Fibroblast of lung (primary cell): ENCODE results near the gene MBOAT1. TPM values are rescaled to one million over a fixed set of nuclear protein-coding genes. Genes with fewer than 3 reads are reported as not detected.

ENCODE experiments used
- DNase-seq, 2 donors: peaks; one replicate each; pipeline versions ENCODE4 v3.0.0 to v3.0.0-alpha.2; 2010; ENCODE audit warnings: low read depth in 2 of 2
- H2AFZ ChIP-seq: 2 replicates; pipeline ENCODE4 v1.5.1; 2012; ENCODE audit warnings: low read length, control low read depth, inconsistent platforms
- H3K27ac ChIP-seq: 2 replicates; pipeline ENCODE4 v1.5.1; 2011; ENCODE audit warnings: low read length, control low read depth; ENCODE audit not compliant: insufficient read depth
- H3K27me3 ChIP-seq: 2 replicates; pipeline ENCODE4 v1.5.1; 2011; ENCODE audit warnings: mild to moderate bottlenecking, low read length; ENCODE audit not compliant: control insufficient read depth, insufficient read depth
- H3K36me3 ChIP-seq: 2 replicates; pipeline ENCODE4 v1.5.1; 2011; ENCODE audit warnings: low read length; ENCODE audit not compliant: control insufficient read depth, insufficient read depth
- H3K4me1 ChIP-seq: 2 replicates; pipeline ENCODE4 v1.5.1; 2011; ENCODE audit warnings: low read length; ENCODE audit not compliant: control insufficient read depth, insufficient read depth; ENCODE audit errors: extremely low read depth
- H3K4me2 ChIP-seq: 2 replicates; pipeline ENCODE4 v1.5.1; 2011; ENCODE audit warnings: low read length, control low read depth; ENCODE audit not compliant: insufficient read depth; ENCODE audit errors: extremely low read depth
- H3K4me3 ChIP-seq, 4 experiments: fragments of 200-600 bp in 1 of 4; sonication (generic) in 1 of 4; replicated peaks in 1 of 4; 2 replicates each; pipeline ENCODE4 v1.5.1; 2011 to 2016; ENCODE audit warnings: low read length in 4 of 4, low read depth in 3 of 4, mild to moderate bottlenecking in 3 of 4, control low read depth in 2 of 4, inconsistent platforms in 1 of 4, mixed read lengths in 1 of 4; ENCODE audit not compliant: insufficient read depth in 1 of 4; ENCODE audit errors: control extremely low read depth in 1 of 4
- H3K79me2 ChIP-seq: 2 replicates; pipeline ENCODE4 v1.5.1; 2012; ENCODE audit warnings: mild to moderate bottlenecking, low read length, inconsistent platforms; ENCODE audit not compliant: control insufficient read depth, insufficient read depth
- H3K9ac ChIP-seq: 2 replicates; pipeline ENCODE4 v1.5.1; 2011; ENCODE audit warnings: mild to moderate bottlenecking, low read length, control low read depth; ENCODE audit not compliant: insufficient read depth
- H3K9me3 ChIP-seq: 2 replicates; pipeline ENCODE4 v1.5.1; 2012; ENCODE audit warnings: low read depth, low read length; ENCODE audit not compliant: control insufficient read depth, insufficient read depth
- H4K20me1 ChIP-seq: 2 replicates; pipeline ENCODE4 v1.5.1; 2011; ENCODE audit warnings: low read length; ENCODE audit not compliant: control insufficient read depth, insufficient read depth; ENCODE audit errors: extremely low read depth
- CTCF ChIP-seq, 2 donors: IDR thresholded peaks in 1 of 2; conservative IDR thresholded peaks in 1 of 2; 1 replicate in 1 of 2; 2 replicates in 1 of 2; pipeline ENCODE4 v1.5.1; 2011 to 2012; ENCODE audit warnings: low read length in 2 of 2, control low read depth in 1 of 2, inconsistent platforms in 1 of 2, low read depth in 1 of 2, mild to moderate bottlenecking in 1 of 2
- EZH2 ChIP-seq: IDR thresholded peaks from 2 replicates; pipeline ENCODE4 v1.5.1; 2012; ENCODE audit warnings: low read length, control low read depth, mild to moderate bottlenecking; ENCODE audit errors: missing control alignments
- polyA plus RNA-seq, 2 donors: library from polyadenylated mRNA; depleted of rRNA in 1 of 2; stranded (reverse) in 1 of 2; unstranded in 1 of 2; fragments of >200 nt; gene quantifications; 2 replicates each; pipeline ENCODE4 v1.2.1, GENCODE V29; 2011 to 2012; ENCODE audit warnings: missing spikeins in 1 of 2
- total RNA-seq: library from RNA; depleted of rRNA; stranded (reverse); fragments of >200 nt; gene quantifications from 2 replicates; pipeline ENCODE4 v1.2.1, GENCODE V29; 2014

The MBOAT1 gene
- total and polyA plus RNA-seq, 2 donors (not counting 1 experiment from before 2014, with no cell fraction given) = 3.1 to 6.6 TPM

DNA sequence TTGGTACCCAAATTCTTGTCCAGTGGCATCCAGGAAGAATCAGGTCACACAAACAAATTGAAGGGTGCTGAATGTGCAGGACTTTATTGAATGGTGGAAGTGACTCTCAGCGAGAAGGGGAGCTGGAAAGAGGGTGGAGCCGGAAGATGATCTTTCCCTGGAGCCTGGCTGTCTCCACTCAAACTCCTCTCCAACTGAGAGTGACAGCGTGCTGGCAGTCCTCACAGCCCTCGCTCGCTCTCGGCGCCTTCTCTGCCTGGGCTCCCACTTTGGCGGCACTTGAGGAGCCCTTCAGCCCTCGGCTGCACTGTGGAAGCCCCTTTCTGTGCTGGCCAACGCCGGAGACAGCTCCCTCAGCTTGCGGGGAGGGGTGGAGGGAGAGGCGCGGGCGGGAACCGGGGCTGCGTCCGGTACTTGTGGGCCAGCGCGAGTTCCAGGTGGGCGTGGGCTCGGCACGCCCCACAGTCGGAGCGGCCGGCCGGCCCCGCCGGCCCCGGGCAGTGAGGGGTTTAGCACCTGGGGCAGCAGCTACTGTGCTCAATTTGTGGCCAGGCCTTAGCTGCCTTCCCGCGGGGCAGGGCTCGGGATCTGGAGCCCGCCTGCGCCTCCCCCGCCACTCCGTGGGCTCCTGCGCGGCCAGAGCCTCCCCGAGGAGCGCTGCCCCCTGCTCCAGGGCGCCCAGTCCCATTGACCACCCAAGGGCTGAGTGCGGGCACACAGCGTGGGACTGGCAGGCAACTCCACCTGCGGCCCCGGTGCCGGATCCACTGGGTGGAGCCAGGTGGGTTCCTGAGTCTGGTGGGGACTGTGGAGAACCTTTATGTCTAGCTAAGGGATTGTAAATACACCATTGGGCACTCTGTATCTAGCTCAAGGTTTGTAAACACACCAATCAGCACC, 26.7 kb upstream of the MBOAT1 start:
- no peak for DNase-seq
- Histone ChIP-seq H3K27ac (no peak overlapping the region), H3K4me2 (no peak overlapping the region), H3K4me3 (no peak overlapping the region), H3K4me1 (no peaks in the 10 kb centered on the region), H3K79me2 (no peaks in the 10 kb centered on the region), H3K27me3 (no peaks in the 10 kb centered on the region), H4K20me1 (no peaks in the 10 kb centered on the region), H2AFZ (no peak overlapping the region), H3K9ac (no peak overlapping the region), H3K36me3 (no peaks in the 10 kb centered on the region), H3K9me3 (no peaks in the 10 kb centered on the region)
- TF ChIP-seq CTCF (conservative IDR thresholded peaks at IDR 0.05 in 1 of 2, IDR thresholded peaks at IDR 0.05 in 1 of 2; ENCODE audit: low read depth in 1 of 2, low read length in 2 of 2) (no peak), EZH2 (no peak)

DNA sequence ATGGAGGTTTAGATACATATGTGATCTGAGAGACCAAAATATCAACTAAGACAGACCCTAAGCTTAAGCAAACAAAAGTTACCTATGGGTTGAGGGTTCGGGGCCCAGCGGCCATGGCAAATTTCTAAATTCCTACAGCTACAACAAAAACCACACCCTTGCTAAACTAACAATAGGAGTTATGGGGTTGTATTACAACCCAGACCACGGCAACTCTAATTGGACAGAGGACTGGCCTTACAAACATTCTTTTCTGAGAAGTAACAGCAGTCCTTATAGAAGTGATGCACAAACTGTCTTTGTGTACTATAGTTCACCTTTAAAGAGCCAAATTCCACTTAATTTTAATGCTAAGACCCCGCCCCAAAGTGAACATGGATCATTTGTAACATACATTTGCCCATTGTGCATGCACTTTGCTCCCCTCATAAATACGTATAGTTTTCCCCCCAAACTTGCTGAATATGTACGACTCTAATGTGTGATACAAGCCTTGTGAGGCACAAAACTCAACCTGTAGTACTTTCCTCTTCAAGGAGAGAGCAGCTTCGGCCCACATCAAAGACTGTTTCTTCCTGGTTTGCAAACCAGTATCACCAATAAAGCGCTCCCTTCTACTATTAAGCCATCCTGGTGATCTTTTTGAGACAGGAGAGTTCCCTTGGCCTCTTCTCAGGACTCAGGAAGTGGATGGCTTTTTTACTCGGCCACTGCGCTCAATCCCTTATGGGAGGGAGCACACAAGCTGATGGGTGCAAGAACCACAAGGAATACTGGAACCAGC, 25.6 kb upstream of the MBOAT1 start:
- no peak for TF ChIP-seq EZH2
- no peaks in the 10 kb centered on the region for H3K9me3 ChIP-seq
- no peaks in the 10 kb centered on the region for H3K36me3 ChIP-seq
- H3K27ac ChIP-seq = no peak overlapping the region
- no peak overlapping the region for H3K4me3 ChIP-seq
- H3K4me1 ChIP-seq = no peaks in the 10 kb centered on the region
- no peak overlapping the region for H3K9ac ChIP-seq
- no peak overlapping the region for H3K4me2 ChIP-seq
- no peak overlapping the region for H2AFZ ChIP-seq
- no peaks in the 10 kb centered on the region for H3K79me2 ChIP-seq
- no peaks in the 10 kb centered on the region for H4K20me1 ChIP-seq
- H3K27me3 ChIP-seq = no peaks in the 10 kb centered on the region
- DNase-seq = no peak

DNA sequence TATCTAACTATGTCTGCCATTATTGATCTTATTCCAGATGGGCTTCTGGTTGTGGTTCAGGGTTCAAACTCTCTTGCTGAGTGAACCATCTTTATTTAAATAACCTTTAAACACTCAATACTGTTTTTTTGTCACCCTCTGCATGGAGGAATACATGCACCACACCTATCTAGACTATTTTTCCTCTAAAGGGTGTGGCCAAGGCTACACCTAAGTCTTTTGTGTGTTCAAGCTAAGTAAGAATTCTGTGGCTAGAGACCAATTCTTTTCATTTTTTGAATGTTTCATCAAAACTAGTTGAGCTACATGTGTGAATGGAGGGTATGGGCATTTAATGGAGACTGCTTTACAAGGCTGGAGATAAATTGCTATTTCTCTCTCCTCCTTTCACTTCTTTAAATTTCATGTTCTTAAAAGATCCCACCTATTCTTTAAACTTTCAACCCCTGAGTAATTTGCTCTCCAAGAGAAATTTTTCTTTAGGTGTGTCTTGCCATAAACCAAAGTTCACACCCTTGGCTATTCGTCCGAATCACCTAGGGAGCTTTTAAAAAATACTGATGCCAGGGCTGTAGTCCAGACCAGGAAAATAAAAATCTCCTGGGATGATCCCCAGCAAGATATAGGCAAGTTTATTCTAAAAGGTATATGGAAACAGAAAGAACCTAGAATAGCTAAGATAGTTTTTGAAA, 24.8 kb upstream of the MBOAT1 start:
- H3K9ac ChIP-seq = no peak overlapping the region
- H3K4me2 ChIP-seq = no peak overlapping the region
- H4K20me1 ChIP-seq = no peaks in the 10 kb centered on the region
- no peak overlapping the region for H3K27ac ChIP-seq
- H2AFZ ChIP-seq = no peak overlapping the region
- DNase-seq = no peak
- no peaks in the 10 kb centered on the region for H3K27me3 ChIP-seq
- no peaks in the 10 kb centered on the region for H3K36me3 ChIP-seq
- no peak overlapping the region for H3K4me3 ChIP-seq
- no peaks in the 10 kb centered on the region for H3K79me2 ChIP-seq
- H3K4me1 ChIP-seq = no peaks in the 10 kb centered on the region
- TF ChIP-seq CTCF (conservative IDR thresholded peaks at IDR 0.05 in 1 of 2, IDR thresholded peaks at IDR 0.05 in 1 of 2; ENCODE audit: low read depth in 1 of 2, low read length in 2 of 2) = no peak
- TF ChIP-seq EZH2 = no peak
- no peaks in the 10 kb centered on the region for H3K9me3 ChIP-seq
